Caki2 (cell line): ENCODE measurements around the gene DLX6. TPM values are rescaled to one million over a fixed set of nuclear protein-coding genes. Genes with fewer than 3 reads are reported as not detected.

ENCODE experiments used
- DNase-seq: peaks from one replicate; pipeline ENCODE4 v3.0.0-alpha.2; 2015; ENCODE audit warnings: low read depth
- in situ Hi-C: cut with HindIII; loops from 2 replicates; pipeline ENCODE4 v1.10.0; 2016; ENCODE audit warnings: low sequenced_read_pairs, low pct_unique_long_range_greater_than_20kb, mixed read lengths
- total RNA-seq: library from RNA; depleted of rRNA; stranded (reverse); fragments of >200 nt; shearing (Covaris generic); gene quantifications from 2 replicates; pipeline ENCODE4 v1.2.3, GENCODE V29; 2014; ENCODE audit warnings: low replicate concordance

The DLX6 gene
- total RNA-seq, 1 experiment from 2014 or later, result 0.54 TPM

DNA sequence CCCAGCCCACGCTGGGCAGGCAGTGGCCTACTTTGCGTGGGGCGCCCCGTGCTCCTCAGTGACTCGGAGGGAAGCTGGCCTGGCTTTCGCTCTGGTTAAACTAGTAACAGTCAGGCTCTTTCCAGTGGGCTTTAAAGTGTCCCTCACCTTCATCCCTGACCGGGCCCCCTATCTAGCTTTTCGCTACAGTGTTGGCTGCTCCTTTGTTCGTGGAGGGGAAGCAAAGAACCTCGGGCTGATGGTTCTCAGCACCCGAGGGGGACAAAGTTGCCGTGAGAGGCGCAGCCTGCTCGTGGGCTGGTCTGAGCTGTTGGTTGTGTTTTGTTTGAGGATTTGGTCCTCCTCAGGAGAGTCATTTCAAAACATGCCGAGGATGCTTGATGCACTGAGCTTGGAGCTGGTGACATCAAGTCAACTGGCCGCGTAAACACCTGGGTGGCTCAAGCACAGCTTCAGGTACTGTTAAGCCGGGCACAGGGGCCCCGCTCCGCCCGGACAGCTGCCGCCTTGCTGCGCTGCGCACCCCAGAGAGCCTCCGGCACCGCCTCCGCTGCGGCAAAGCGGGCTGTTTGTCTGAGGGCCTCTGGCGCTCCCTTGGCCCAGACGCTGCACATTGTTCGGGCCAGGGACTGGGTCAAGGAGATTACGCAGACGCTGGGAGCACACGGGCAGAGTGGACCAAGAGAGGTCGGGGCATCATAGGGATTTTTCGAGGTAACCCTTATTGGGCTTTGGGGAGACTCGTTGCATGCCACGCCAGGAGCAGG, 1.6 kb downstream of the DLX6 start:
- DNase-seq, result no peak
- in situ Hi-C loops, result no loop called here

DNA sequence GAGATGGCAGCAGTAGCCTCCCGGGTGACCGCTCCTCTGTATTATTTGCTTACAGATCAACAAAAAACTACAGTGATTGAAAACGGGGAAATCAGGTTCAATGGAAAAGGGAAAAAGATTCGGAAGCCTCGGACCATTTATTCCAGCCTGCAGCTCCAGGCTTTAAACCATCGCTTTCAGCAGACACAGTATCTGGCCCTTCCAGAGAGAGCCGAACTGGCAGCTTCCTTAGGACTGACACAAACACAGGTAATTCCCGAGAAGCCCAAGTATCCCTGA, 2.2 kb downstream of the DLX6 start:
- no peak for DNase-seq
- in situ Hi-C loops, result no loop called here

DNA sequence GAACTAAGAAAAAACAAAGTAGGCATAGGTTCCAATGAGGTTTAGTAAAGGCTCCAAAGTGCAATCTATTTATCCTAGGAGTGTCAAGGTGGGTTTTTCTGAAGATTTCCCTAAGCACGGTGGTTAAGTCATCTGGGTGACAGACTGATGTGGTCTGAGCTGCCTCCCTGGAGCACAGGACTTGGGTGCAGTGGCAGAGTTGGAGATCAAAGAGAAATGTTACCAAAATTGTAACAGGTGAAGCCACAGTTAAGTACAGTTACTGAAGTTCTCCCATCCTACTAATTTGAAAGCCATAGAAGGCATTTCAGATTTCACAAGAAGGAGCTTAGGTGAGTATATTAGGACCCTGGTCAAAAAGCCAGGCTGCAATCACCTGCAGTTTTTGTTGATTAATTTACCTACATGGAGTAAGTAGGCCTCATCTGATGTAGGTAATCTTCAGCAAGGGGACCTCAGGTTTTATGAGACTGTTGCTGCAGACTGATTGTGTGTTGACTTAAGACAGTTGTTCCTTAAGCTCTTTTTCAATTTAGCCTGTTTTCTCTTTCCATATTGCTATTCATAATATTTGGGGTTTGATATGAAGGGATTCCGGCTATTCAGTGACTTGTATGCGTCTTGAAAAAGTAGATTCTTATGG, 3.0 kb downstream of the DLX6 start:
- in situ Hi-C loops, result no loop called here
- no peak for DNase-seq

DNA sequence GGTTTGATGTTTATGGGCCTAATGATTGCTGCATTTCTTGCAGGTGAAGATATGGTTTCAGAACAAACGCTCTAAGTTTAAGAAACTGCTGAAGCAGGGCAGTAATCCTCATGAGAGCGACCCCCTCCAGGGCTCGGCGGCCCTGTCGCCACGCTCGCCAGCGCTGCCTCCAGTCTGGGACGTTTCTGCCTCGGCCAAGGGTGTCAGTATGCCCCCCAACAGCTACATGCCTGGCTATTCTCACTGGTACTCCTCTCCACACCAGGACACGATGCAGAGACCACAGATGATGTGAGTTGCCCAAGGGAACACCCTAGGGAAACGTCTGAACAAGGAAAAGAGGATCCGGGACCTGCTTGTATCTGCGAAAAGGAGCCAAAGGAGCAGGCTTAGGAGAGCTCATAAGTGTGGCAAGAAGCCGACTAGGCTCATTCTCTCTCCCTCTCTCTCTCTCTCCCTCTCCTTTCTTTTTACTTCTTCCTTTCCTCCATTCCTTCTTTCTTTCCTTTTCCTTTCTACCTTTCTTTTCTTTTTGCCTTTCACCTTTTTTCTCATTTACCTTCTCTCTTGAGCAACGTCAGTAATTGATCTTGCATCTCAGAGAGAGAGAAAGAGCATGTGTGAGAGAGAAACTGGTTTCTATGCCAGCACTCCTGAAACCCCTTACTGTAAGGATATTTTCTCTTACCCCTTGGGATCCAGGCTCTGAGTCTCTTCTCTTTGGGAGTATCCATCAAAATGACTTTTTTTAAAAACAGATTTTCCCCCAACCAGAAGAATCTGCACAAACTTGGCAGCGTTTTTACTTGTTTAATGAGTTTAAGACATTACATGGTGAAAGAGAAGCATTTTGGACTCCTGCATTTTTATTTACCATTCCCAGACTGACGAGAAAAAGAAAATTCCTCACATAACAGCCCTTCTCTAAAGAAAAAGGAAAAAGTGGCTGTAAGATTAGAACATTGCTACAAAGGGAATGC, 4.7 kb downstream of the DLX6 start:
- DNase-seq, result no peak
- in situ Hi-C loops, result no loop called here

DNA sequence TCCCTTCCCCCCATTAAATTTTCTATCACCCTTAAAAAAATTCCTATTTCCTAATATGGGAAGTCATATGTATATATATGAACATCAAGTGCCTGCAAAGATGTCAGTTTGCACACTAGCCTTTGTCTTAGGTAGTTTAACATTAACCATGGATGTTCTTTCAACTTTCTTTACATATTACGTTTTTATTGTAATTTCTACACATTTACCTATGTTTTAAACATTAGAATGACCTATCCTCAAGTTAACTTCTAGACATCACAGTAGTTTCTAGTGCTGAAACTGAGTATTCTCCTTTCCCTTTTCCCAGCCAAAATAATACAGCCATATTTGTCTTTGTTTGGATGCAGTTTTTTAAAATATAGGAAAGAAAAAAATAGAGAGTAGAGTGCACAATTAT, 5.8 kb downstream of the DLX6 start:
- in situ Hi-C loops, result no loop called here
- no peak for DNase-seq

DNA sequence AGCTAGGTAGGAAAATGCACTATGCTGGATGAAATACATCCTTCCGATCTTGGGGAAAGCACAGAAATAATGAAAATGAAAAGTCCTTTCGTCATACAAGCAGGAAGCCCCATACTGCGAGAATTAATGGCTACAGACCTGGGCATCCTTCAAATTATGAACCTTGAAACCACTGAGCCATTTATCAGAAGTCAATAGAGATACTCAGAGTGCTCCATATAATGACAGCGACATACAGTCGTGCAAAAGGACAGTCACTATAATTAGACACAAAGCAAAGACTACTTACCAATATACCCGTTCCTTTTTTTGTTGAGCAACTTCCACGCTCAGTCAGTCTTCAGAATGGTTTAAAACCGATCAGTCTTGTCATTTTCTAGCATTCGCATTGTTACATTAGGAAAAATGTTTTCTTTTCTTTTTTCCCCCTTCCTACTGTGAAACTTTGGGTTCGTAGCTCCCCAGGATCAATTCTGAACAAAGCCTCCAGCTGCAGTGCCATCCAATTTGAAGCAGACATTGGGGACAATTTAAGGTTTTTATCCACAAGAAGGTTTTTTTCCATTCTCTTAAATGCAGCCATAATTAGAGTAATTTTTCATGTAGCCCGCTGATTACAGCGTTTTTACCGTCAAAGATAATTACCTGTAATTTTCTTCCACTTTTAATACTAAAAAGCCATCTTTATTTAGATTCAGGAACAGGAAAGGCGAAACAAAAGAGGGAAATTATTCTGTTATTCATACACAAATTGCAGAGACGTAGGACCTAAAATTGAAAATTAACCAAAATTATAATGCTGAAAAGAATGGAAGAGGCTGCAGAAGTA, 6.4 kb downstream of the DLX6 start:
- in situ Hi-C loops, result no loop called here

DNA sequence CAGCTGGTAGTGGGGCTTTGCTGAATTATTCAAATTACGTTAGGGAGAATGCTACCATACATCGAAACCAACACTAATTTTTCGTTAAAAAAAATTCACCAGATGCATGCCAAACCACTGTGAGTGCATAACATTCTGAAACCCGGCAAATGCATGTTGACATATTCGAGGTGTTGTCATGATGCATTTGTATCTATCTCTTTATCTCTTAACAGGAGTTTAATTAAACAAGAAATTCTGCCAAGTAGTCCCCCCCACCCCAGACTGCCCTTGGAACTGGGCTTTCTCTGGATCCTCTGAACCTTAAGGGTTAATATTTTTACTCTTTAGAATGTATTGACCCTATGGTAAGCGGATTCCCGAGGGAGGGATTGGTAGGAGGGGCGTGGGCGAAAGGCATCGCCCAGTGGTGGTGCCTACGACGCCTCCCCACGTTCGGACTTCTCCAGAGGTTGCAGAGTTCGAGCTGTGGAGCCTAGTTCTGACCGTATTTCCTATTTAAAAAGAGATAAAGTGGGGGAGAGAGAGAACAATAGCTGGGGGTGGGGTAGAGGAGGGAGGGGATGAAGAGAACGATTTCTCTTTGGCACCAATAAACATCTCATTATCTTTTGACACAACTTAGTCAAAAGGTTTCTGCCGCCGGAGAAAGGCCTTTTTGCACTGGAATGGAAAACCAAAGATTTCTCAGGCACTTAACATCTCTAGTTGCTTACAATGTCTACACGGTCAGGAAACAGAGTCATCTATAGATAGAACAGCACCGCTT, 7.2 kb downstream of the DLX6 start:
- DNase-seq, result no peak
- in situ Hi-C loops, result no loop called here

More for the DNA sequence above, 6.4 kb downstream of the DLX6 start:
- DNase-seq, result no peak

DNA sequence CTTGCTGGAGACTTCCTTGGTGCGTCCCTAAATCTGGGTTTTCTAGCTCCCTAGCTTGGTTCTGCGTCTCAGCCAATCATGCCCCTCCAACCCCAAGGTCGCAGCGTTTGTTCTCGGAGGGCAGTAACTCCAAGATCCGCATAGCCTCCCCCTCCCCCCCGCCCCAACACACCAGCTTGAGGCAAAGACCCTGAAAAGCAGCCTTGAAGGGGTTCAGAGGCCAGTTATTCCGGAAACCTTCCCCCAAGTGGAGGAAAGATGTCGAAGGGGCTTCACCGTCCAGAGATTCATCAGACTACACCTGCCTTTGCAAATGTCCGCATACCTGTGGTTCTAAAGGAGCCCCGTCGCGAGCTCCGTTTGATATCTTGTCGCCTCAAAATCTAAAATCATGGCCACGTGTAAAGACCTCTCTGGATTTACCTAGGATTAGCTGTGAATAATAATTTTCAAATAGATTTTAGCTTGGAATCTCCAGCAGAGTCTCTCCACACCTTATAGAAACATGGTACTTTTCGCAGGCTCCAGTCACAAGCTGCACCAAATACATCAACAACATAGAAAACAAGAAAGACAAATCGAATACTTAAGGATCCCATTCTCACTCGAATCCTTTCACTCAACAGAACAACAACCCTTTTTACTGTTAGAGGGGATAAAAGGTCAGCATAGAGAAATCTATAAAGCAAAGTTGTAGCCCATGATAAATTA, 7.9 kb downstream of the DLX6 start:
- DNase-seq, result no peak
- in situ Hi-C loops, result no loop called here

DNA sequence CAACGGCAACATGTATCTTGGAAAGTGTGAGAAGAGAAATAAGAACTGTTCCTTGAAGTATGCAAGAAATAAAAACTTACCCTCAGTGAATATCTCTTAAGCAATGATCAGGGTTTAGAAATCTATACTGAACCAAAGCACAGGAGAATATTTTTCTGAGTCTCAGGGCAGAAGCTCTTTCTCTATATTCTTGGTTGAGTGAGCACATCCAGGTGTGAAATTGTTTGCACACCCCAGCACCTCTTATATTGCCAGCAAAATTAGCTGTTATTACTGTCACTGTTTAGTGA, 8.4 kb downstream of the DLX6 start:
- in situ Hi-C loops, result no loop called here
- DNase-seq, result no peak

DNA sequence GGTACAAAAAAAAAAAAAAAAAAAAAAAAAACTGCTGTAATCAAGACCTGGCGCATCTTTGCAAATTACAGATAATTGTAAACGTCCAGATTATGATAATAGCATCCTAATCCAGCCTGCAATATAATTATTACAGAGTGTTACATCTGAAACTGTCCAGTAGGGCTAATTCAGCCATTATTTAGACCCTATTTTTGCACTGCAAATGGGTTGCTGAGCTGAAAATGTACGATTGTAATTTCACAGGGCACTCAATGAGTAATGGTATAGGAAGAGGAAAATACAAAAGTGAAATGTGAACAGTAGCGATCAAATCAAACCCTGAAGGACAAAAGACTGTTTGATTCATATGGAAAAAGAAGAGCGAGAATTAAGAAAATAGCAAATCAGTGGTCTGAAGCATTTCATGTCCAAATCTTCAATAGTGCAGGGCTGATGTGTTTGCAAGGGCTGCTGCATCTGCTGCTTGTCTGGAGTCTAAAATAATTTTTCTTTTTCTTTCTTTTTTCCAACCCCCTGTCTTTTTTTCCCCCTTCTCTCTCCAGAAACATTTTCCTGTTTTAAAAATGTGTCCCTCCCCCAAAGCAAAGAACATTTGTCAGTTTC, 8.9 kb downstream of the DLX6 start:
- in situ Hi-C loops, result no loop called here
- no peak for DNase-seq

DNA sequence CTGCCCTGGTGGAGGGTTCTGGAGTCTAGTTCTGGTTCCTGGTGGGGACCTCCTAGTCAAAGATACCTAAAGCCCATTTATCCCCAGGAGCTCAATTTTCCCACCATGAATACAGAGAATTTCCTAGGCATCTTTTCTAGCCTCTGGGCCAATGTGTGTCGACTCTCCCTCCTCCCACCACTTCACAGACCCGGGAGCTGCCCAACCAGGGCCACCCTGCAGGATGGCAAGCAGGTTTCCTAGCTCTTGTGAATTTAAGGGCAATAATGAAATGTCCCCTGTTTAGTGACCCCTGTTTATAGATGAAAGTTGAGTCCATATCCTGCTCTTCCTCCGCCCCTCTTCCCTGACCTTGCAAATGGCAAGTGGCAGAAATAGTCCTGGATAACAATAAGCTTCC, 9.9 kb downstream of the DLX6 start:
- DNase-seq, result no peak
- in situ Hi-C loops, result no loop called here

DNA sequence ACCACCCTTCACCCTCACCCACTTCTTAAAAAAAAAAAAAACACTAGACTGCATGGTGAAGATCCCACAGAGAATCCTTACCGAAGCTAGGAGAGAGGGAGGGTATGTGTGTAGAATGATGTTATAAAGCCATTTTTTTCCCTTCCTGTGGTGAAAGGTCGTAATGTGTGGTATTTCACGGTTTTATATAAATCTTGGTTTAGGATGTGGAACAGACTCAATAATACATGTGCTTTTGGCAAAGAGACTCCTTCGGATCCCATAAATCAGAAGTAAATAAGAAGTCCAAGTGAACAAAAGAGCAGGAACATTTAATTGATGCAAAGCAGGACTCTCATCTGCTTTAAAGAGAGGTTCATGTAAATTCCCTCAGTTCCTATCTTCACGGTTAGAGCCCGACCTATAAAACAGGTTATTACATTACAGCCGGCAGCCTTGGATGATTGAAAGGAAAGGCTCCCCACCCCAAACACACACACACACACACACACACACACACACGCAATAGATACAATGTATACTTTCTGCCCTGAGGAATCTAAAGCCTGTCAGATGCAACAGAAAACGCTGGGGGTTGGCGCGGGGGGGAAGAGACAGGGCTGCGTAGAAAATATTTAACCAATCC, 10.5 kb downstream of the DLX6 start:
- DNase-seq, result no peak
- in situ Hi-C loops, result no loop called here

DNA sequence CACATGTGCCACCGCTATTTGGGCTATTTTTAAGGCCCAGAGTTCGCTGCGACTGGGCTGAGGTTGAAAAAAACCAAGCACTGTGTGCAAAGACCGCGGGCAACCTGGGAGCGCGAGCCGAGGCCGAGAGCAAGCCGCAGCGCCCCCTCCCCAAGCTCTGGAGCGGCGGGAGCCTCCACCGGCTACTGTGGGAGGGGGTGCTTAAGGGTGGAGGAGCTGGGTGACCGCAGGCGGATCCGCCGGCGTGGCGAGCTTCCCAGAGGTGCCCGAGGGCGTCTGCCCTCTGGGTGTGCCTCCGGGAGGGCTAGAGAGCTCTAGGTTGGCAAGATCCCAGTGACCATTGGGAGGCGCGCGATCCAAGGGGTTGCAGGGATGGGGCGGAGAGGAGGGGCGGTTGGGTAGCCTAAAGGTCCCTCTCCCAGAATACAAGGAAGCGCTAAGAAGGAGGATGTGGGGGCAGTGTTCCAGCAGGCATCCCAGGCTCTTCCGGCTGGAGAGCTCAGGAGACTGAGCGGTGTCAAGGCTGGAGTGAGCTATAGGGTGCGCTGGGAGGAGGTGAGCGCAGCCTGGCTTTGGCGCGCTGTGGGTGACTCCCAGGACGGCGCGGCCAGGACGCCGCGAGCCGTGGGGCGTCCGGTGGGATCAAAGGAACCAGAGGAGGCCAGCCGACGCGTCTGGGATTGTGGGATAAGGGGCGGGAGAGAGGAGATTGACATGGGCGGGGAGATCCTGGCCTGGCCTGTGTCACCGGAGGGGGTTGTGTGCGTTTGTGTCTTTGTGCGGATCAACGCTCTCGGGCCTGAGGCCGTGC, 11.2 kb downstream of the DLX6 start:
- DNase-seq, result peak; percentile 82
- in situ Hi-C loops, result no loop called here

DNA sequence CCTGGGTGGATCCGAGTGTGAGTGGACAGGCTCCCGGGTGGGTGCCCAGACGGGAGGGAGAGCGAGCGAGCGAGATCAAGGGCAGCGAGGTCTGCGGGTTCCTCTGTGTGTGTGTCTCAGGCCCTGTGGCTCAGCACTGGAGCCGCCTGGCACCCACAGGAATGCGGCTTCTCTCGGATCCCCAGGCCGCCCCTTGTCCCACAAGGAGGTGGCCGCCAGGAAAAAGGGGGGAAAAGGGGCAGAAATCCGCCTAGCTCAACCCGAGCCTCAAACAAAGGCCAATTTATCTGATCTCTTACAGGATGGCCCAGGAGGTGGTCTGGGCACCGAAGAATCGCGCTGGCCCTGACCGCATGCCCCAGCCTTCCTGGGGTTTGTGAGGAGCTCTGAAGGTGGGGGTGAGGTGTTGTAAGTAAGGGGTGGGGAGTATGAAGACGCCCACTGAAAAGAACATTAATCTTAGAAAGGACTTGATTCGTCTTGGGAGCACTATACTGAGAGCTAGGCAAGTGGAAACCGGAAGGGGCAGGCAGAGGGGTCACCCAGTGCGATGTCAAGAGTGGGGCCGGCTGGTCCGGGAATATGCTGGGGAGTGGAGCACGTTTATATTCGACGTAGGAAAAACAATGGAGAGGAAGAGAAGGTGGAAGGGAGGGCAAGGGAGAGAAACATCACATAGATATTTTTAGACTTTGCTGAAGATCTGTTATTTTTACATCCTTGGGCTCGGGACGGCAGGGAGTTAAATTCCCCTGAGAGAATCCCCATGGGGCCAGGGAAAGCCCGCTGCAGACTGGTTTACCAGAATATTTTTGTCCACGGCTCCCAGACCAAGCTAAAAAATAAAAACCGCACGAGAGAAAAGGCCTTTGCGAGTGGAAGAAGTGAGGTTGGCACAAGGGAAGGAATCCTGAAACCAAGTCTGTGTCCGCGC, 12.1 kb downstream of the DLX6 start:
- in situ Hi-C loops, result no loop called here
- no peak for DNase-seq

DNA sequence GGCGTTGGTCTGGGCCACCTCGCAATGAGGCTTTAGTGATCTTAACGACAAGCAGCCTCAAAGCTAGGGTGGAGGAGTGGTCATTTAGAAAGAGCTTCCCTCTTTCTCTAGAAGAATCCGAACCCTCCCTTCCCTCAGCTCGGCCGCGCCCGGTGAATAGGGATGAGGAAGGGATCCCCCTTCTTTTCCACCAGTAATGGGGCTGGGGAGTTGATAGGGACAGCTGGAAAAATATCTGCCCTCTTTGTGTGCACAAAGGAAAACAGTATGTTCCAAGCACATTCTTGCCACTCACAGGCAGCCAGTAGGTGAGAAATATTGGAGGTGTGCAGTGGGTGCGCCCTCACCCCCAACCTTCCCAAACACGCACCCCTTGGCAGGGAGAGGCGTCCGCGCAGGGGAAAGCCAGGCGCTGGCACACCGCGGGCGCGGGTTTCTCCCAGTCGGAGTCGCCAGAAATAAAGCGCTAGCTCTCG, 12.8 kb downstream of the DLX6 start:
- DNase-seq, result no peak
- in situ Hi-C loops, result no loop called here
